ENCODE data around the gene EML4.

Gene EML4

GRCh38 chr2:42232024-42232423 lies 62.9 kb downstream of the EML4 start:
- no peaks in the 10 kb centered on the region for H3K27me3 ChIP-seq (ENCODE audit: insufficient read depth, poor library complexity, severe bottlenecking)
- H3K27ac ChIP-seq (replicated peaks) = no peak overlapping the region
- no peak for TF ChIP-seq SPI1 (IDR thresholded peaks at IDR 0.05; ENCODE audit: borderline replicate concordance, low read depth)
- TF ChIP-seq REST (IDR thresholded peaks at IDR 0.05; ENCODE audit: insufficient replicate concordance, low read depth) = no peak
- TF ChIP-seq CTCF (IDR thresholded peaks at IDR 0.05; ENCODE audit: insufficient read depth, low read length) = no peak
- no peak for TF ChIP-seq GABPA (IDR thresholded peaks at IDR 0.05; ENCODE audit: low read depth)
- TF ChIP-seq POLR2AphosphoS5 (IDR thresholded peaks at IDR 0.05; ENCODE audit: low read depth) = no peak
- no peak for DNase-seq (ENCODE audit: low read depth in 1 of 2, low spot score in 1 of 2)
- H3K4me3 ChIP-seq (replicated peaks; ENCODE audit: insufficient read depth, low read length) = no peak overlapping the region

GRCh38 chr2:42233976-42234441 lies 64.9 kb downstream of the EML4 start:
- TF ChIP-seq GABPA (IDR thresholded peaks at IDR 0.05; ENCODE audit: low read depth) (no peak), REST (IDR thresholded peaks at IDR 0.05; ENCODE audit: insufficient replicate concordance, low read depth) (no peak), SPI1 (IDR thresholded peaks at IDR 0.05; ENCODE audit: borderline replicate concordance, low read depth) (no peak), POLR2AphosphoS5 (IDR thresholded peaks at IDR 0.05; ENCODE audit: low read depth) (no peak), CTCF (IDR thresholded peaks at IDR 0.05; ENCODE audit: insufficient read depth, low read length) (no peak)
- no peak for DNase-seq (ENCODE audit: low read depth in 1 of 2, low spot score in 1 of 2)
- Histone ChIP-seq H3K4me3 (replicated peaks; ENCODE audit: insufficient read depth, low read length) (no peak overlapping the region), H3K27ac (replicated peaks) (no peak overlapping the region), H3K27me3 (ENCODE audit: insufficient read depth, poor library complexity, severe bottlenecking) (no peaks in the 10 kb centered on the region)

- no peak overlapping the region for H3K27ac ChIP-seq (replicated peaks)
- H3K4me3 ChIP-seq (replicated peaks; ENCODE audit: insufficient read depth, low read length) = no peak overlapping the region
- H3K27me3 ChIP-seq (ENCODE audit: insufficient read depth, poor library complexity, severe bottlenecking) = no peaks in the 10 kb centered on the region
- no peak for DNase-seq (ENCODE audit: low read depth in 1 of 2, low spot score in 1 of 2)
- TF ChIP-seq REST (IDR thresholded peaks at IDR 0.05; ENCODE audit: insufficient replicate concordance, low read depth) (no peak), POLR2AphosphoS5 (IDR thresholded peaks at IDR 0.05; ENCODE audit: low read depth) (no peak), GABPA (IDR thresholded peaks at IDR 0.05; ENCODE audit: low read depth) (no peak), CTCF (IDR thresholded peaks at IDR 0.05; ENCODE audit: insufficient read depth, low read length) (no peak), SPI1 (IDR thresholded peaks at IDR 0.05; ENCODE audit: borderline replicate concordance, low read depth) (no peak)
These were observed 67.8 kb downstream of the EML4 start for GRCh38 chr2:42236911-42237310.
